ENCODE data around the gene ARPC4.

DNA sequence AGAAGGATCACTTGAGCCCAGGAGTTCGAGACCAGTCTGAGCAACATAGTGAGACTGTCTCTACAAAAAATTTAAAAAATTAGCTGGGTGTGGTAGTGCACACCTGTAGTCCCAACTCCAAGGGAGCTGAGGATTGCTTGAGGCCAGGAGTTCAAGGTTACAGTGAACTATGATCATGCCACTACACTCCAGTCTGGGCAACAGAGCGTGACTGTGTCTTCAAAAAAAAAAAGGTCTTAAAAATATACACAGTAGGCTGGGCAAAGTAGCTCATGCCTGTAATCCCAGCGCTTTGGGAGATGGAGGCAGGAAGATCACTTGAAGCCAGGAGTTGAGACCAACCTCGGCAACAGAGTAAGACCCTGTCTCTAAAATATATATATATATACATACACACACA lies 12.0 kb upstream of the ARPC4 start:
- TF ChIP-seq CTCF (IDR thresholded peaks at IDR 0.05; ENCODE audit: poor library complexity) (no peak), EZH2 (IDR thresholded peaks at IDR 0.05; ENCODE audit: borderline replicate concordance) (no peak), EZH2phosphoT487 (IDR thresholded peaks at IDR 0.05; ENCODE audit: low read depth, severe bottlenecking, unreplicated experiment) (no peak)
